ENCODE measurements around the gene CLEC4D.
A peak's percentile ranks its signal among the peaks of the same experiment; 100 is the strongest.

CLEC4D gene

GRCh38 chr12:8541562-8541961, 28.3 kb downstream of the CLEC4D start:
- Histone ChIP-seq H3K4me3 (ENCODE audit: low read depth, low read length) (no peak overlapping the region), H3K27ac (no peak overlapping the region), H3K36me3 (replicated peaks) (no peaks in the 10 kb centered on the region), H3K27me3 (replicated peaks) (no peaks in the 10 kb centered on the region)
- in situ Hi-C loops (cut with HindIII; ENCODE audit: low pct_ligation_motif_present, low sequenced_read_pairs): no loop called here
- DNase-seq: no peak
- no peak for TF ChIP-seq CTCF (IDR thresholded peaks at IDR 0.05; ENCODE audit: low read depth, low read length, missing control alignments)

GRCh38 chr12:8544295-8544694, 31.0 kb downstream of the CLEC4D start:
- Histone ChIP-seq H3K36me3 (replicated peaks) (no peaks in the 10 kb centered on the region), H3K27me3 (replicated peaks) (no peaks in the 10 kb centered on the region), H3K27ac (no peak overlapping the region), H3K4me3 (ENCODE audit: low read depth, low read length) (no peak overlapping the region)
- in situ Hi-C loops (cut with HindIII; ENCODE audit: low pct_ligation_motif_present, low sequenced_read_pairs): no loop called here
- peak; percentile 72 for DNase-seq
- TF ChIP-seq CTCF (IDR thresholded peaks at IDR 0.05; ENCODE audit: low read depth, low read length, missing control alignments): peak; percentile 89

GRCh38 chr12:8546591-8546990, 33.3 kb downstream of the CLEC4D start:
- DNase-seq: no peak
- Histone ChIP-seq H3K27ac (no peak overlapping the region), H3K4me3 (ENCODE audit: low read depth, low read length) (no peak overlapping the region), H3K27me3 (replicated peaks) (no peaks in the 10 kb centered on the region), H3K36me3 (replicated peaks) (no peaks in the 10 kb centered on the region)
- no peak for TF ChIP-seq CTCF (IDR thresholded peaks at IDR 0.05; ENCODE audit: low read depth, low read length, missing control alignments)
- in situ Hi-C loops (cut with HindIII; ENCODE audit: low pct_ligation_motif_present, low sequenced_read_pairs): no loop called here

- H3K36me3 ChIP-seq (replicated peaks): no peaks in the 10 kb centered on the region
- DNase-seq: no peak
- in situ Hi-C loops (cut with HindIII; ENCODE audit: low pct_ligation_motif_present, low sequenced_read_pairs): no loop called here
These were observed 34.3 kb downstream of the CLEC4D start for GRCh38 chr12:8547645-8548044.

GRCh38 chr12:8548192-8548591, 34.9 kb downstream of the CLEC4D start:
- Histone ChIP-seq H3K36me3 (replicated peaks) (no peaks in the 10 kb centered on the region), H3K27ac (no peak overlapping the region), H3K27me3 (replicated peaks) (no peaks in the 10 kb centered on the region), H3K4me3 (ENCODE audit: low read depth, low read length) (no peak overlapping the region)
- in situ Hi-C loops (cut with HindIII; ENCODE audit: low pct_ligation_motif_present, low sequenced_read_pairs): no loop called here
- no peak for TF ChIP-seq CTCF (IDR thresholded peaks at IDR 0.05; ENCODE audit: low read depth, low read length, missing control alignments)
- DNase-seq: no peak

More at GRCh38 chr12:8547645-8548044, 34.3 kb downstream of the CLEC4D start:
- Histone ChIP-seq H3K27me3 (replicated peaks) (no peaks in the 10 kb centered on the region), H3K4me3 (ENCODE audit: low read depth, low read length) (no peak overlapping the region), H3K27ac (no peak overlapping the region)
- TF ChIP-seq CTCF (IDR thresholded peaks at IDR 0.05; ENCODE audit: low read depth, low read length, missing control alignments): no peak

GRCh38 chr12:8549381-8549780, 36.1 kb downstream of the CLEC4D start:
- in situ Hi-C loops (cut with HindIII; ENCODE audit: low pct_ligation_motif_present, low sequenced_read_pairs): no loop called here
- no peak for DNase-seq
- no peaks in the 10 kb centered on the region for H3K36me3 ChIP-seq (replicated peaks)
- no peak overlapping the region for H3K27ac ChIP-seq
- TF ChIP-seq CTCF (IDR thresholded peaks at IDR 0.05; ENCODE audit: low read depth, low read length, missing control alignments): no peak
- H3K4me3 ChIP-seq (ENCODE audit: low read depth, low read length): no peak overlapping the region
- H3K27me3 ChIP-seq (replicated peaks): no peaks in the 10 kb centered on the region
